GM21526 (cell line): ENCODE measurements around the gene MFAP3.

Source experiments
- ATAC-seq: cut with Tn5 transposase; IDR thresholded peaks from one replicate; pipeline ENCODE4 v1.9.1; 2021; ENCODE audit warnings: moderate library complexity; ENCODE audit not compliant: unreplicated experiment, low FRiP score

Gene MFAP3

DNA sequence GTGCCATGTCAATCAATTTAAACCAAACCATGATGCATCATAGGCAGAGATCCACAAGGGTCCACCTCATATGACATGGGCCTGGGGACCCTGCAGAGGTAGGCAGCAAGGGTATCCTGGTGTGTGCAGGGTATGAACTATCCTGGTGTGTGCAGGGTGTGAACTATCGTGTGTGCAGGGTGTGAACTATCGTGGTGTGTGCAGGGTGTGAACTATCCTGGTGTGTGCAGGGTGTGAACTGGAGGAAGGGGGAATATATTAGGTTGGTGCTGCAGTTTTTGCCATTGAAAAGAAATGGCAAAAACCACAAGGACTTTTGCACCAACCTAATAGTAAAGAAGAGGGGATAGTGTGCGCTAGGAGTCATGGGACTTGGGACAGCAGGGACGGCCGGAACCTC lies 50.0 kb downstream of the MFAP3 start:
- no peak for ATAC-seq

- no peak for ATAC-seq
Measured at GRCh38 chr5:154090656-154091055, 51.9 kb downstream of the MFAP3 start.

- ATAC-seq, result no peak
Measured at GRCh38 chr5:154092356-154093141, 53.8 kb downstream of the MFAP3 start.

- ATAC-seq, result no peak
Measured at GRCh38 chr5:154093142-154093532, 54.4 kb downstream of the MFAP3 start.

GRCh38 chr5:154095904-154096303 lies 57.1 kb downstream of the MFAP3 start:
- ATAC-seq, result no peak

GRCh38 chr5:154097031-154097430 lies 58.3 kb downstream of the MFAP3 start:
- ATAC-seq, result no peak

- ATAC-seq, result no peak
Measured at GRCh38 chr5:154098465-154098864, 59.7 kb downstream of the MFAP3 start.

- no peak for ATAC-seq
Measured at GRCh38 chr5:154101184-154101583, 62.4 kb downstream of the MFAP3 start.

DNA sequence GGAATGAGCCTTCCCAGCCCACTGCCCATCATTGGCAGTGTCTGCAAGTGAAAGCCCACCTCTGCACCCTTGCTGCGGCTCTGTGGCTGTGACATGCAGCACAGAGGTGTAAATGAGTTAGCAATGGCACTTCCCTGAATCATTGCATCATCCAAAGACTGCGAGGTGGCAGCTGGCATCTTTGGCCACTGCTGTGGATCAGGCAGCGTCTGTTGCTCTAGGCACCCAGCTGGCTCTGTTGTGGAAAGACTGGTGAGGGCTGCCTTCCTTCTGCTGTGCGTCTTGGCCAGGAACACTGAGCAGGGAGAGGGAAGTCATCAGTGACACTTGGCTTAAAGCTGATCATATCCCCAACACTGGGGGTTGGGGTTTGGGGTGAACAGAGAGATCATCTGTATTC lies 64.5 kb downstream of the MFAP3 start:
- ATAC-seq, result no peak
